CD14-positive monocyte (primary cell): ENCODE results near the gene UGGT2. TPM values are rescaled to one million over a fixed set of nuclear protein-coding genes. Genes with fewer than 3 reads are reported as not detected.

Source experiments
- DNase-seq, 3 donors: peaks; one replicate each; pipeline ENCODE4 v3.0.0-alpha.2; 2011 to 2022
- H2AFZ ChIP-seq: 2 replicates; pipeline ENCODE4 v1.6.0; 2012; ENCODE audit warnings: mild to moderate bottlenecking, low read depth, low read length, inconsistent platforms; ENCODE audit not compliant: insufficient read depth, poor library complexity, severe bottlenecking
- H3K27ac ChIP-seq, 2 donors: 1 replicate in 1 of 2; 2 replicates in 1 of 2; pipeline ENCODE4 v1.5.1; 2012 to 2013; ENCODE audit warnings: low read length in 2 of 2, control low read depth in 1 of 2, inconsistent platforms in 1 of 2, low read depth in 1 of 2, mild to moderate bottlenecking in 1 of 2
- H3K27me3 ChIP-seq, 2 donors: one replicate each; pipeline versions ENCODE4 v1.6.0 to v1.6.1; 2011 to 2013; ENCODE audit warnings: low read length in 2 of 2; ENCODE audit not compliant: control insufficient read depth in 2 of 2, insufficient read depth in 2 of 2
- H3K36me3 ChIP-seq, 2 donors: replicated peaks in 1 of 2; 1 replicate in 1 of 2; 2 replicates in 1 of 2; pipeline versions ENCODE4 v1.5.1 to v1.6.1; 2012 to 2013; ENCODE audit warnings: low read length in 2 of 2, control low read depth in 1 of 2, inconsistent platforms in 1 of 2, mild to moderate bottlenecking in 1 of 2; ENCODE audit not compliant: insufficient read depth in 2 of 2, control insufficient read depth in 1 of 2
- H3K4me1 ChIP-seq, 2 donors: 1 replicate in 1 of 2; 2 replicates in 1 of 2; pipeline versions ENCODE4 v1.5.1 to v1.6.1; 2012 to 2013; ENCODE audit warnings: low read length in 2 of 2, control low read depth in 1 of 2, inconsistent platforms in 1 of 2, mild to moderate bottlenecking in 1 of 2, moderate library complexity in 1 of 2; ENCODE audit not compliant: insufficient read depth in 2 of 2, control insufficient read depth in 1 of 2
- H3K4me2 ChIP-seq: replicated peaks from 2 replicates; pipeline ENCODE3; 2012; ENCODE audit warnings: low read length, moderate library complexity, mild to moderate bottlenecking; ENCODE audit not compliant: poor library complexity, severe bottlenecking; ENCODE audit errors: extremely low read depth
- H3K4me3 ChIP-seq, 3 experiments: fragments of 200-600 bp in 1 of 3; sonication (generic) in 1 of 3; replicated peaks in 1 of 3; 1 replicate in 2 of 3; 2 replicates in 1 of 3; pipeline ENCODE4 v1.5.1; 2011 to 2013; ENCODE audit warnings: low read length in 3 of 3, mild to moderate bottlenecking in 3 of 3, control low read depth in 2 of 3, low read depth in 2 of 3, inconsistent platforms in 1 of 3, moderate library complexity in 1 of 3
- H3K79me2 ChIP-seq: 2 replicates; pipeline ENCODE4 v1.6.0; 2012; ENCODE audit warnings: mild to moderate bottlenecking, control low read depth, inconsistent platforms, low read length, moderate library complexity; ENCODE audit not compliant: insufficient read depth
- H3K9ac ChIP-seq: 2 replicates; pipeline ENCODE4 v1.6.0; 2017; ENCODE audit warnings: low read length, mild to moderate bottlenecking; ENCODE audit not compliant: insufficient read depth, poor library complexity, severe bottlenecking
- H3K9me3 ChIP-seq, 2 donors: replicated peaks in 1 of 2; 1 replicate in 1 of 2; 2 replicates in 1 of 2; pipeline versions ENCODE4 v1.5.1 to v1.6.1; 2012 to 2013; ENCODE audit warnings: low read length in 2 of 2, control low read depth in 1 of 2; ENCODE audit not compliant: control insufficient read depth in 1 of 2, insufficient read depth in 1 of 2
- H4K20me1 ChIP-seq: 2 replicates; pipeline ENCODE4 v1.6.0; 2012; ENCODE audit warnings: mild to moderate bottlenecking, low read length, control low read depth, moderate library complexity; ENCODE audit not compliant: insufficient read depth
- H3K27ac Mint-ChIP-seq, 7 donors: one replicate each; pipeline ENCODE4 v1.8.0; 2020; ENCODE audit warnings: mild to moderate bottlenecking in 7 of 7, mixed read lengths in 7 of 7, moderate library complexity in 6 of 7, inconsistent platforms in 2 of 7
- H3K27me3 Mint-ChIP-seq, 3 donors: one replicate each; pipeline ENCODE4 v1.8.0; 2021 to 2022; ENCODE audit warnings: low read depth in 3 of 3, mild to moderate bottlenecking in 3 of 3, mixed read lengths in 3 of 3, moderate library complexity in 3 of 3, inconsistent platforms in 1 of 3
- H3K36me3 Mint-ChIP-seq, 2 donors: one replicate each; pipeline ENCODE4 v1.8.0; 2020; ENCODE audit warnings: mixed read lengths in 2 of 2, inconsistent platforms in 1 of 2, mild to moderate bottlenecking in 1 of 2
- H3K4me1 Mint-ChIP-seq: one replicate; pipeline ENCODE4 v1.8.0; 2020; ENCODE audit warnings: mild to moderate bottlenecking, mixed read lengths
- H3K4me3 Mint-ChIP-seq, 2 donors: one replicate each; pipeline ENCODE4 v1.8.0; 2020; ENCODE audit warnings: mild to moderate bottlenecking in 2 of 2, mixed read lengths in 2 of 2, moderate library complexity in 1 of 2
- H3K9me3 Mint-ChIP-seq, 7 donors: one replicate each; pipeline ENCODE4 v1.8.0; 2020 to 2022; ENCODE audit warnings: mixed read lengths in 7 of 7, mild to moderate bottlenecking in 6 of 7, moderate library complexity in 6 of 7, inconsistent platforms in 2 of 7
- WGBS: methylation state at CpG from one replicate; pipeline ENCODE4 v1.1.5; 2013; ENCODE audit warnings: missing lambda C conversion rate; ENCODE audit not compliant: insufficient coverage; 5-methylcytosine and 5-hydroxymethylcytosine counted together
- intact Hi-C, 2 donors: fragments of 100-400 bp; cut with micrococcal nuclease; formaldehyde crosslinking; loops; one replicate each; pipeline versions ENCODE4 v1.15.0 to v1.15.1; 2023
- polyA plus RNA-seq, 3 donors: library from polyadenylated mRNA; depleted of rRNA in 1 of 3; unstranded in 2 of 3; stranded (reverse) in 1 of 3; fragments of 300-500 nt in 2 of 3; fragments of >200 nt in 1 of 3; fragmentation: Illumina TruSeq in 2 of 3; gene quantifications; 1 replicate in 2 of 3; 2 replicates in 1 of 3; pipeline ENCODE4 v1.2.3, GENCODE V29; 2012 to 2021
- TF ChIP-seq, protein P1 (sequence below): fragments of 200-600 bp; IDR thresholded peaks from one replicate; pipeline ENCODE4 v1.8.0; 2022; ENCODE audit warnings: antibody characterized with exemption, mild to moderate bottlenecking

UGGT2 gene
- polyA plus RNA-seq, 3 donors = 4.0 to 6.3 (median 5.6) TPM

DNA sequence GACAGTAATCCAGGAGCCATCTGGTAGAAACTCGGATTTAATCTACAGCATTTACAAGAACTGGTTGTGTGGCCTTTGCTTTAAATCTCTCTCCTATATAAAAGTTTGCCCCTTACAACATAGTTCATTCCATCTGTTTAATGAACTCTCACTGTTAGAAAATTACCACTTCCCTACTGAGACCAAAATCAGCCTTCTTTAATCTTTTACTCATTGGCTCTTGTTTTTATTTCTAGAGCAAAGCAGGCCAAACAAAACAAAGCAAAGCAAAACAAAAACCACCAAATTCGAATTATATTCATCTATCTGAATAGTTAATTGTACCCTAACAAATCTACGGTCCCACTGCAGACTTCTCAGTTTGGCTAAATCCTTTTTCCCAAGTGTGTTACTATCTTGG, 127.0 kb downstream of the UGGT2 start:
- no peak overlapping the region for H3K27ac ChIP-seq
- 100% methylated on average over 1 of the region's 3 CpGs for WGBS
- H3K9me3 Mint-ChIP-seq = peaks cover 16 to 28% (median 21%) of the 10 kb centered on the region in 7 donors
- peaks cover 17 to 21% of the 10 kb centered on the region in 2 donors for H3K9me3 ChIP-seq
- H3K27me3 ChIP-seq = no peaks in the 10 kb centered on the region
- TF ChIP-seq, protein P1, sequence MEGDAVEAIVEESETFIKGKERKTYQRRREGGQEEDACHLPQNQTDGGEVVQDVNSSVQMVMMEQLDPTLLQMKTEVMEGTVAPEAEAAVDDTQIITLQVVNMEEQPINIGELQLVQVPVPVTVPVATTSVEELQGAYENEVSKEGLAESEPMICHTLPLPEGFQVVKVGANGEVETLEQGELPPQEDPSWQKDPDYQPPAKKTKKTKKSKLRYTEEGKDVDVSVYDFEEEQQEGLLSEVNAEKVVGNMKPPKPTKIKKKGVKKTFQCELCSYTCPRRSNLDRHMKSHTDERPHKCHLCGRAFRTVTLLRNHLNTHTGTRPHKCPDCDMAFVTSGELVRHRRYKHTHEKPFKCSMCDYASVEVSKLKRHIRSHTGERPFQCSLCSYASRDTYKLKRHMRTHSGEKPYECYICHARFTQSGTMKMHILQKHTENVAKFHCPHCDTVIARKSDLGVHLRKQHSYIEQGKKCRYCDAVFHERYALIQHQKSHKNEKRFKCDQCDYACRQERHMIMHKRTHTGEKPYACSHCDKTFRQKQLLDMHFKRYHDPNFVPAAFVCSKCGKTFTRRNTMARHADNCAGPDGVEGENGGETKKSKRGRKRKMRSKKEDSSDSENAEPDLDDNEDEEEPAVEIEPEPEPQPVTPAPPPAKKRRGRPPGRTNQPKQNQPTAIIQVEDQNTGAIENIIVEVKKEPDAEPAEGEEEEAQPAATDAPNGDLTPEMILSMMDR = no peak
- H3K4me1 Mint-ChIP-seq = no peaks in the 10 kb centered on the region
- no peak overlapping the region for H3K4me3 Mint-ChIP-seq
- peaks cover 0 to 2% (median 0%) of the 10 kb centered on the region in 3 donors for H3K27me3 Mint-ChIP-seq
- intact Hi-C loops = no loop called here
- H2AFZ ChIP-seq = no peak overlapping the region
- no peaks in the 10 kb centered on the region for H4K20me1 ChIP-seq
- no peaks in the 10 kb centered on the region for H3K36me3 ChIP-seq
- no peak overlapping the region for H3K9ac ChIP-seq
- no peak for DNase-seq
- H3K36me3 Mint-ChIP-seq = peaks cover 2 to 30% of the 10 kb centered on the region in 2 donors
- H3K79me2 ChIP-seq = no peaks in the 10 kb centered on the region
- no peak overlapping the region for H3K27ac Mint-ChIP-seq
- no peaks in the 10 kb centered on the region for H3K4me1 ChIP-seq
- no peak overlapping the region for H3K4me3 ChIP-seq
- no peak overlapping the region for H3K4me2 ChIP-seq

DNA sequence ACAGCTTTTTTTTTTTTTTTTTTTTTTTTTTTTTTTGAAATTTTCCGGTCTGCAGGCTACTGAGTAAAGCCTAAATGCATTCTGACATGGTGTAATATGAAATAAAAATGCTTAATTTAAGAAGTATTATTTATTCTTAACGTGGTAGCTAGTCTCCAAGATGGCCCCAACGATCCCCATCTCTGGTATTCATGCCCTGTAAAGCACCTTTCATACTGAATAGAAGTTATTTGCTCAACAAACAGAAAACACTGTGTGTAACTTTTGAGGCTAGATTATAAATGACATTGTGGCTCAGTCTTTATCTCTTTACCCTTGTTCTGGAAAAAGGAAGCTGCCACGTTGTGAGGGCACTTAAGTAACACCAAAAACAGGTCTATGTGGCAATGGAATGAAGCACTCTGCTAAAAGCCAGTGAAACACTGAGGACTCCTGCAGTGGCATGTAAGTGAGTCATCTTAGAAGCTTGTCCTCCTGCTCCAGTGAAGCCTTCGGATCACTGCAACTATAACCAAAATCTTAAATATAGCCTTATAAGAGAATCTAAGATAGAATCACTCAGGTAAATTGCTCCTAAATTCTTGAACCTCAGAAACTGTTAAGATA, 128.7 kb downstream of the UGGT2 start:
- no peaks in the 10 kb centered on the region for H3K79me2 ChIP-seq
- no peaks in the 10 kb centered on the region for H4K20me1 ChIP-seq
- H3K4me3 ChIP-seq = no peak overlapping the region
- Mint-ChIP-seq H3K4me3 (no peak overlapping the region), H3K36me3 (peaks cover 2 to 27% of the 10 kb centered on the region in 2 donors), H3K27me3 (peaks cover 0 to 2% (median 0%) of the 10 kb centered on the region in 3 donors), H3K4me1 (no peaks in the 10 kb centered on the region), H3K27ac (no peak overlapping the region), H3K9me3 (peaks cover 7 to 12% (median 11%) of the 10 kb centered on the region in 7 donors)
- intact Hi-C loops = no loop called here
- H3K9me3 ChIP-seq = peaks cover 3 to 9% of the 10 kb centered on the region in 2 donors
- no peaks in the 10 kb centered on the region for H3K27me3 ChIP-seq
- no peaks in the 10 kb centered on the region for H3K36me3 ChIP-seq
- no peak overlapping the region for H3K4me2 ChIP-seq
- TF ChIP-seq, protein P1 = no peak
- no peak overlapping the region for H2AFZ ChIP-seq
- no CpG with 5 or more reads among the region's 5 CpGs for WGBS
- no peak overlapping the region for H3K9ac ChIP-seq
- DNase-seq = no peak
- no peaks in the 10 kb centered on the region for H3K4me1 ChIP-seq
- H3K27ac ChIP-seq = no peak overlapping the region
